ENCODE data around the gene METTL17.

DNA sequence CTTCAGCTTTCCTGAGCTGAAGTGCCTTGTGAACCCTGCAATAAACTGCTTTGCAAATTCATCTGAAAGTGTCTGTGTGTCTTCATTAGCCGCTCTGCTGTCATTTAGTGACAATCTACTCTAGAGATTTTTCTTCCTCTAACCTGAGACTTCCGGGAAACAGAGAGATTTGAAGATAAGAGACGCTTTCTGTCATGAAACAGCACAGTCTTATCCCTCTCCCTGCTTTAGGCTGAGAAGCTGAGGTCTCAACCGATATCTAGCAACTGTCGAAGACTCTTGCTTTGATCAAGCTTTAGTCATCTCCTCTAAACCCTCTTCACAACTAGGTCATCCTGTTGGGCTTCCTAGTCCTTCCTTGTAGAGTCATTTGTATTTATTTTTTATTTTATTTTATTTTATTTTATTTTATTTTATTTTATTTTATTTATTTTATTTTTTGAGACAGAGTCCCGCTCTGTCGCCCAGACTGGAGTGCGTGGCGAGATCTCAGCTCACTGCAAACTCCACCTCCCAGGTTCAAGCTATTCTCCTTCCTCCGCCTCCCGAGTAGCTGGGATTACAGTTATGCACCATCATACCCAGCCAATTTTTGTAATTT is 33.3 kb upstream of the METTL17 start:
- TF ChIP-seq, protein P1, sequence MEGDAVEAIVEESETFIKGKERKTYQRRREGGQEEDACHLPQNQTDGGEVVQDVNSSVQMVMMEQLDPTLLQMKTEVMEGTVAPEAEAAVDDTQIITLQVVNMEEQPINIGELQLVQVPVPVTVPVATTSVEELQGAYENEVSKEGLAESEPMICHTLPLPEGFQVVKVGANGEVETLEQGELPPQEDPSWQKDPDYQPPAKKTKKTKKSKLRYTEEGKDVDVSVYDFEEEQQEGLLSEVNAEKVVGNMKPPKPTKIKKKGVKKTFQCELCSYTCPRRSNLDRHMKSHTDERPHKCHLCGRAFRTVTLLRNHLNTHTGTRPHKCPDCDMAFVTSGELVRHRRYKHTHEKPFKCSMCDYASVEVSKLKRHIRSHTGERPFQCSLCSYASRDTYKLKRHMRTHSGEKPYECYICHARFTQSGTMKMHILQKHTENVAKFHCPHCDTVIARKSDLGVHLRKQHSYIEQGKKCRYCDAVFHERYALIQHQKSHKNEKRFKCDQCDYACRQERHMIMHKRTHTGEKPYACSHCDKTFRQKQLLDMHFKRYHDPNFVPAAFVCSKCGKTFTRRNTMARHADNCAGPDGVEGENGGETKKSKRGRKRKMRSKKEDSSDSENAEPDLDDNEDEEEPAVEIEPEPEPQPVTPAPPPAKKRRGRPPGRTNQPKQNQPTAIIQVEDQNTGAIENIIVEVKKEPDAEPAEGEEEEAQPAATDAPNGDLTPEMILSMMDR (IDR thresholded peaks at IDR 0.05), result no peak
- TF ChIP-seq POLR2A (IDR thresholded peaks at IDR 0.05), result no peak
